Activated CD4-positive, alpha-beta memory T cell treated with anti-CD3 and anti-CD28 coated beads, Interleukin-2, amount 10 ng/mL, durations not matched to agents 7 days and 5 days (primary cell): ENCODE data around the gene NOL6. TPM values are rescaled to one million over a fixed set of nuclear protein-coding genes. Genes with fewer than 3 reads are reported as not detected.

ENCODE experiments used
- CTCF ChIA-PET: fragments of 350-600 bp; sonication (Branson Sonifier 250); formaldehyde crosslinking; loops from one replicate; lab custom pipeline; 2021; ENCODE audit warnings: antibody characterized with exemption, inconsistent platforms; lab: Charles Lee
- POLR2A ChIA-PET: fragments of 350-600 bp; sonication (Branson Sonifier 250); formaldehyde crosslinking; loops from one replicate; lab custom pipeline; 2021; ENCODE audit warnings: antibody characterized with exemption; lab: Charles Lee
- DNase-seq: peaks from one replicate; pipeline ENCODE4 v3.0.0-alpha.2; 2020
- H3K27ac Mint-ChIP-seq: one replicate; pipeline ENCODE4 v1.8.0; 2021; ENCODE audit warnings: mild to moderate bottlenecking, mixed read lengths
- H3K27me3 Mint-ChIP-seq: one replicate; pipeline ENCODE4 v1.8.0; 2021; ENCODE audit warnings: mixed read lengths
- H3K36me3 Mint-ChIP-seq: one replicate; pipeline ENCODE4 v1.8.0; 2021; ENCODE audit warnings: low read depth, mixed read lengths
- H3K4me1 Mint-ChIP-seq: one replicate; pipeline ENCODE4 v1.8.0; 2021; ENCODE audit warnings: mixed read lengths
- H3K4me3 Mint-ChIP-seq: one replicate; pipeline ENCODE4 v1.8.0; 2021; ENCODE audit warnings: mild to moderate bottlenecking, mixed read lengths
- H3K9me3 Mint-ChIP-seq: one replicate; pipeline ENCODE4 v1.8.0; 2021; ENCODE audit warnings: mixed read lengths
- total RNA-seq, 2 experiments: library from RNA; stranded (reverse); gene quantifications; one replicate each; pipeline ENCODE4 v1.2.3, GENCODE V29; 2021

The NOL6 gene
- total RNA-seq, 2 experiments from 2014 or later: 21.6 to 22.4 TPM

DNA sequence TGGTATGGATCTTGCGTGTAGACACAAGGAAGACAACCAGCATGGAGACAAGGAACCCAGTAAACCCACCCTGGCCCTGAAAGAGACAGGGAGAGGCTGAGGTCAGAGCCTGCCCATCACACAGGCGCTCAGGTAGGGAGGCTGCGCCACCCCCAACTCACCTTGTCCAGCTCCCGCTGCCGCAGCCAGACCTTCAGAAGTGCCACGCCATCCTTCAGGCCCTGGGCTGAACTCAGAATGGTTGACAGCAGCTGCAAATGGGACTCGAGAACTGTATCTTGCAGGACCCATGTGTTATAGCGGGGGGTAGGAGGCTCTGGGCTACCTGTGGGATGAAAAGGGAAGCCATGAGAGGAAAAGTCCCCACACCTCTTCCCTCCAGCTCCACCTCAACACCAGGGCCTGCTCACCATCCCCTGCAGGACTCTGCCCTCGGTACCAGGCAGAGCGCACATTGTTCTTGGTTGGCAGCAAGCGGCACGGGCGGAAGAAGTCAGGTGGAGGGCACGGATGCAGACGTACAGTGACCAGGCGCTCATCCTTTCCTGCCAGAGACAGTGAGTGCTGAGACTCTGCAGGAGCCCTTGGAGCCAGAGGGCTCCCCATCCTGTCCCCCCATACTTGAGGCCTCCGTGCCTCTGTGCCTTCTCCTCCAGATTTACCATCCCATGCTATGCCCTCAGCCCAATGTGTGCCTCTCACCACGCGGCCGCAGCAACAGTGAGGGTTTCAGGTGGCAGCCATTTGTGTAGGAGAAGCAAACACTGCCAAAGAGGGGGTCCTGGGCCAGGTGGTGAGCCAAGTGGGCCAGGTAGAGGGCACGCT, 4.7 kb downstream of the NOL6 start:
- no peak overlapping the region for H3K4me3 Mint-ChIP-seq
- no peaks in the 10 kb centered on the region for H3K27me3 Mint-ChIP-seq
- H3K27ac Mint-ChIP-seq: no peak overlapping the region
- POLR2A ChIA-PET: interaction anchor here (1.4 kb wide), 1 partner anchor 11 kb away, joined by 3 read pairs; no protein-coding TSS in a partner anchor
- H3K4me1 Mint-ChIP-seq: peaks cover 22% of the 10 kb centered on the region
- no peaks in the 10 kb centered on the region for H3K9me3 Mint-ChIP-seq
- no peak for DNase-seq
- CTCF ChIA-PET: interaction anchor here (0.7 to 8.2 kb wide), 4 partner anchors 17 to 94 kb away, joined by 3 to 189 read pairs (median 38); partner anchors contain the start of gene AQP3
- H3K36me3 Mint-ChIP-seq: peaks cover 52% of the 10 kb centered on the region

DNA sequence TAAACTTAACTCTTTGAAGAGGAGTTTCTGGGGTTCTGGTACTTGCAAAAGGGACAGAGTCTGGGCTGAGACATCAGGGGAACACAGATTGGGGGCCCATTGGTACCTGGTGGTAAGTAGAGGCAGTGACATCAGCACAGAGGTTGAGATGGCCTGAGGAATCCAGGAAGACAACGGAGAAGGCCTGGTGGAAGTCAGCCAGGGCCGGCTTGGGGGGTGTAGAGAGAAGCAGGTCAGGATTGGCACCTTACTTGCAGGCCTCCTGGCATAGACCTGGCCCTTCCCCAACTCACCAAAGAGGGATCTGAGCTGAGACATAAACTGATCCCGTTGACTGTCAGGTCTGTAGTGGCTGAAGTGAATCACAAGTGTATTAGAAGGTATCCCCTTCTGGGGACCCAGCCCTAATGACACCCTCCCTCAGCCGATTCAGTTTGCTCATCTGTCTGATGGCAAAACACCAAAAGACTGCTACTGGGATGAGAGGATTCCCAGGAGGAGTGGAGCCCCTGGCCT, 5.5 kb downstream of the NOL6 start:
- ChIA-PET CTCF (interaction anchor here (0.7 to 8.2 kb wide), 7 partner anchors 16 to 94 kb away, joined by 3 to 189 read pairs (median 4); partner anchors contain the start of gene AQP3), POLR2A (interaction anchor here (1.2 to 2.5 kb wide), 3 partner anchors 10 to 51 kb away, joined by 3 to 24 read pairs (median 4); partner anchors contain the start of gene AQP3)
- H3K4me3 Mint-ChIP-seq: no peak overlapping the region
- H3K27ac Mint-ChIP-seq: peak overlapping the region; percentile 3
- H3K36me3 Mint-ChIP-seq: peaks cover 53% of the 10 kb centered on the region
- DNase-seq: no peak
- H3K27me3 Mint-ChIP-seq: no peaks in the 10 kb centered on the region
- H3K9me3 Mint-ChIP-seq: no peaks in the 10 kb centered on the region
- H3K4me1 Mint-ChIP-seq: peaks cover 18% of the 10 kb centered on the region

DNA sequence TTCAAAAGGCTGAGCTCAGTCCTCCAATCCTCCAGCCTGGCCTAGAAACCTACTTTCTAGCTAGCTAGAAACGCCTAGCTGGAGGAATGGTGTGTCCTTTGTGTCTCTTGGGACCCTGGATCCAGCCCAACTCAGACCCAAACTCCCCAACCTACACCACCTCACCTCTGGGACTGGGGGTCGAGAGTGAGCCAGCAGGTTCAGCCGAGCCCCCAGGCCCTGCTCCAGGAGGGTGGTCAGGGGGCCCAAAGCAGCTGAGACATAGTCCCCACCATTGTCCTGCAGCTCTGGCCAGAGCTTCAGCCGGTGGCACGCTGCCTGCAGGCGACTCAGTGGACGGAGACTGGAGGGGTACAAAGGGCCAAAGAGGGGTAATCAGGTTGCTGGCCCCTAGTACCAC, 6.2 kb downstream of the NOL6 start:
- CTCF ChIA-PET: interaction anchor here (1.1 to 8.2 kb wide), 16 partner anchors 11 to 180 kb away, joined by 3 to 189 read pairs (median 5); partner anchors contain the start of genes AQP3 and AQP7
- no peaks in the 10 kb centered on the region for H3K9me3 Mint-ChIP-seq
- no peak for DNase-seq
- no peak overlapping the region for H3K4me3 Mint-ChIP-seq
- no peak overlapping the region for H3K27ac Mint-ChIP-seq
- H3K4me1 Mint-ChIP-seq: peaks cover 13% of the 10 kb centered on the region
- POLR2A ChIA-PET: interaction anchor here (1.0 to 2.5 kb wide), 7 partner anchors 11 to 93 kb away, joined by 3 to 24 read pairs (median 9); partner anchors contain the start of gene AQP3
- peaks cover 53% of the 10 kb centered on the region for H3K36me3 Mint-ChIP-seq
- no peaks in the 10 kb centered on the region for H3K27me3 Mint-ChIP-seq

DNA sequence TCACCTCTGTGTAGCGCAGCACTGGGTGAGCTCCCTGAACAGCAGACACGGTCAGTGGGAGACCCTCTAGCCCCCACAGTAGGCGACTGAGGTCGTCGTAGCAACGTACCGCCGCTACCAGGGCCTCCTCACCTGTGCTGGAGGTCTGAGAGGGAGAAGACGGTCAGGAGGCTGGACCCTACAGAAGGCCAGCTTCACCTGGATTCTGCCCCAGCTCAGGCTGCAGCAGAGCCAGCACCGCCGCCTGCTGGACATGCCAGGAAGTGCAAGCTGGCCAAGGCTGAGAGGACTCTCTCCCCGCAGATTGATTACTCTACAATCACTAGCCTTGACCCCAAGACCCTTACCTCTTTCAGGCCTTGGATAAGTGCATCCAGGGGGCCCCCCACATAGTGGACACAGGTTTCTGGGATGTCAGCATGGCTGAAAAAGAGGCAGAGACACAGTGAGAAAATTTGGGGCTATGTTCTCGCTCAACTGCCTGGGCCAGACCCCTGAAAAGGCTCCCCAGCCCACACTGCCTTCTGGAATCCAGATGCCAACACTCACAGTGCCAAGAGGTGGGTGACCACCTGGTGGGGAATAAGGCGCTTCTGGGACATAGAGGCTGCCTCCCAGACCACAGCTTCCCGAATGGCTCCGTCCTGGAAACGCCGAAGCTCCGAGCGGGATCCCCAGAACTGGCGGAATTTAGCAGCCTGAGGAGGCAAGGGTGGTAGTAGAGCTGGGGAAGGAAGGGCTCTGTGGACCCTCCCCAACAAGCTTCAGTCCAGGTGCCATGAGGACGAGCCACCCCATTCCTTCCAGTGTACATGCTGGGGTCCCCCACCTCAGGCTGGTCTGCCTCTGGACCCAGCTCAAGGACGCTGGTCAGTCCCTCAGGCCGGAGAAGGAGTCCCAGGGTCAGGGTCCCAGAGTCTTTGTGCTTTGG, 6.9 kb downstream of the NOL6 start:
- Mint-ChIP-seq H3K9me3 (no peaks in the 10 kb centered on the region), H3K27ac (no peak overlapping the region), H3K4me3 (no peak overlapping the region), H3K36me3 (peaks cover 56% of the 10 kb centered on the region), H3K27me3 (no peaks in the 10 kb centered on the region), H3K4me1 (peaks cover 9% of the 10 kb centered on the region)
- DNase-seq: peak; percentile 79
- POLR2A ChIA-PET: interaction anchor here (1.0 to 2.5 kb wide), 8 partner anchors 10 to 92 kb away, joined by 3 to 24 read pairs (median 10); partner anchors contain the start of gene AQP3
- CTCF ChIA-PET: interaction anchor here (1.0 to 8.2 kb wide), 27 partner anchors 9 to 180 kb away, joined by 3 to 189 read pairs (median 5); partner anchors contain the start of genes AQP3, AQP7 and NFX1

DNA sequence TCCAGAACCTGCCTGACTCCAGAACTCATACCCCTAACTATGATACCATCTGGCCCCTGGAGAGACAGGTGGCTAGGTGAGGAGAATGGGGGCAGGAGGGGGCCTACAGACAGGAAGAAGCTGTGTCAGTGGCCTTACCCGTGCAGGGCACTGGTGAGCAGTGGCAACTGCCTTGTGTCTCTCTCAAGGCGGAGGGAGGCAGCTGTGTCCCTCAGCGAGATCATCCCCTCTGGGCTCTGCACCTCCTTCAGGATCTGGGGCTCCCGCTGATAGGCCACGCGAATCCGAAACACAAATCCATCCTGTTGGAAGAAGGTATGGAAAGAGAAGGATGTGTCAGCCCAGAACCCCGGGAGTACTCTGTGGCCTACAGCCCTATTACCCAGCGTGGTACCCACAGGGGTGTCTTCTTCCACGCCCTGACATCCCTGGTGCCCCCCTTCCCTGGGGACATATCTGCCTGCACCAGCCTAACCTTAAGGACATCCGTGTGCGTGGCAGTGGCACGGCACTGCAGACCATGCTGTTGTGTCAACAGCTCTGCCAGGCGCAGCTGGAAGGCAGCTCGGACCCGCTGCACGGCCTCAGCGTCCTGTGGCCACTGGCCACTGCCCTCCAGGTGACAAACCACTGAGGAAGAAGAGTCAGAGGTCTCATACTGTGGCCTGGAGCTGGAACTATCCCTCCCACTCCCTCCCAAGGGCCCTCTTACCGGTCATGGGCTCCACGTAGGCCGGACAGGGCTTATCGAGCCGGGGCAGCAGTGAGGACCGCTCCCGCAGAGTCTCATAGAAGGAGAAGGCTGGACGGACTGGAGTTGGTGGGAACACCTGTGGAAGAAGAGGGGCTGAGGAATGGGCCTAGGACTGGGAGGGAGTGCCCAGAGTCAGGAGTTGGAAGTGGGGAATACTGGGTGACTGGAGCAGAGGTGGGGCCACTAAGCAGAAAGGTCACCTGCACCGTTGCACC, 7.8 kb downstream of the NOL6 start:
- CTCF ChIA-PET: interaction anchor here (1.0 to 8.2 kb wide), 25 partner anchors 8 to 179 kb away, joined by 3 to 189 read pairs (median 6); partner anchors contain the start of genes AQP3, AQP7, NFX1 and NOL6
- DNase-seq: no peak
- H3K27ac Mint-ChIP-seq: no peak overlapping the region

DNA sequence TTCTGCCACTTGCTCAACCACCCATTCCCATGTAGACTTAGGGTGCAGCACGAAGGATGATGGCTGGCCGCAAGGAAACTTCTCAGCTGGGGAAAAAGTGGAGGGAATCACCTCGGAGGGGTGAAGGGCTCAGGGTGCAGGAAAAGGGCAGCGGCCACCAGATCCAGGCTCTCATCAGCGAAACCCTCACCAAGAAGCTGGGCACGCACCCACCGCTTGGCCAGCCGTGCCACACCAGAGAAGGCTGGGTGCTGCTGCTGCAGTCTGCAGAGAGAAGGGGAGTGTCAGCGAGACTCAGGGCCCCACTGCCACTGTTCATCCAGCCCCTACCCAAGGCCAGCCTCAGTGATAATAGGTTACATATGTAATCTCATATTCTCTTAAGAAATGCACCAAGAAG, 8.6 kb downstream of the NOL6 start:
- DNase-seq: no peak
- Mint-ChIP-seq H3K4me3 (no peak overlapping the region), H3K27ac (no peak overlapping the region), H3K4me1 (peaks cover 6% of the 10 kb centered on the region), H3K36me3 (peaks cover 54% of the 10 kb centered on the region), H3K27me3 (no peaks in the 10 kb centered on the region), H3K9me3 (no peaks in the 10 kb centered on the region)
- POLR2A ChIA-PET: interaction anchor here (1.0 to 2.2 kb wide), 5 partner anchors 9 to 60 kb away, joined by 4 to 12 read pairs (median 7); partner anchors contain the start of genes AQP3 and NOL6
- CTCF ChIA-PET: interaction anchor here (0.7 to 8.2 kb wide), 8 partner anchors 9 to 142 kb away, joined by 3 to 189 read pairs (median 36); partner anchors contain the start of genes AQP3, AQP7 and NOL6

More for the DNA sequence above, 7.8 kb downstream of the NOL6 start:
- Mint-ChIP-seq H3K9me3 (no peaks in the 10 kb centered on the region), H3K4me1 (peaks cover 6% of the 10 kb centered on the region), H3K27me3 (no peaks in the 10 kb centered on the region), H3K36me3 (peaks cover 56% of the 10 kb centered on the region), H3K4me3 (no peak overlapping the region)
- POLR2A ChIA-PET: interaction anchor here (1.0 to 2.5 kb wide), 7 partner anchors 8 to 91 kb away, joined by 4 to 24 read pairs (median 10); partner anchors contain the start of genes AQP3 and NOL6

DNA sequence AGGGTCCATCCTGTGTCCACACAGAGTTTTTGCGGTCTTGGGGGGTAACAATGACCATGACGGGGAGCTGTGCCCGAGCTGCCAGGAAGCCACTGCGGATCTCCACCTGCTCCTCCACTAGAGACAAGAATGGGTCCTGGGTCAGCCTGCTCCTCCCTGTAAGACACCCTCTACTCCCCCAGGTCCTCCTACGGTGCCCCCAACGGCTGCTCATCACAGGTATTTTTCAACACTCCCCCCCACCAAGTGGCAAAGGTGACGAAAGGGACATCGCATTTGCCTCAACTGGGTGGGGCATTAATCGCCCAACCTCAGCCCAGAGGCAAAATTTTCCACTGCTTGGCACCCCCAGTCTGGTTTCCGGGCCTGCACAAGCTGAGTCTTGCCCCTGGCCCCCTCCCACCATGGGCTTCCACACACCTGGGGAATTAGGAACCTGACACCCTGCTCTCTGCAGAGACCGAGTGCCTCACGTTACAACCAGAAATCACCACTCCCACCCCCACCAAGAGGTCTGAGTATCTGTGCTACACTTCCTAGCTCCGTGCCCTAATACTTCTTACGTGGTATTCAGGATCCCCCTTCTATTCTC, 9.6 kb downstream of the NOL6 start:
- no peaks in the 10 kb centered on the region for H3K27me3 Mint-ChIP-seq
- CTCF ChIA-PET: interaction anchor here (0.7 to 8.2 kb wide), 9 partner anchors 10 to 141 kb away, joined by 3 to 189 read pairs (median 8); partner anchors contain the start of genes AQP3, AQP7 and NOL6
- no peak for DNase-seq

DNA sequence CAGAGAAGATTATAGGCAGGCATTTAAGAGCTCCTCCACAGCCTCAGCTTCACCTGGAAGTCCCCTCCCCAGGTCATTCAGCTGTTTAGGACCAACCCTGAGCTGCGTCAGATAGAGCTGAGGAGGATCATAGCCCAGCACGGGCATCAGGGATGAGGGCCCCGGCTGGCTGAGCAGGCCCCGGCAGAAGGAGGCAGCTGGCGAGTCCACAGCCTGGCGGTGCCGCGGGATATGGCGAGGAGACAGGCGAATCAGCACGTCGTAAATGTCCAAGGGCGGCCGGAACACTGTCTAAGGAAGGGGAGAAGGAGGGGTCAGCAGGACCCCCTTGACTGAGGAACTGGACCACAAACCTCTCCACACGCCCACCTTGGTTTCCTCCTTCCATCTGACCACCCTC, 10.6 kb downstream of the NOL6 start:
- Mint-ChIP-seq H3K27me3 (no peaks in the 10 kb centered on the region), H3K4me3 (no peak overlapping the region), H3K27ac (no peak overlapping the region), H3K36me3 (peaks cover 46% of the 10 kb centered on the region), H3K9me3 (no peaks in the 10 kb centered on the region), H3K4me1 (peaks cover 18% of the 10 kb centered on the region)
- DNase-seq: no peak
- ChIA-PET POLR2A (interaction anchor here (0.9 to 6.9 kb wide), 5 partner anchors 9 to 47 kb away, joined by 3 to 40 read pairs (median 5); partner anchors contain the start of genes AQP3 and NOL6), CTCF (interaction anchor here (0.9 to 8.2 kb wide), 5 partner anchors 11 to 88 kb away, joined by 3 to 189 read pairs (median 35); partner anchors contain the start of genes AQP3 and NOL6)

More for the DNA sequence above, 9.6 kb downstream of the NOL6 start:
- peaks cover 9% of the 10 kb centered on the region for H3K4me1 Mint-ChIP-seq
- peaks cover 49% of the 10 kb centered on the region for H3K36me3 Mint-ChIP-seq
- no peak overlapping the region for H3K27ac Mint-ChIP-seq
- H3K9me3 Mint-ChIP-seq: no peaks in the 10 kb centered on the region
- POLR2A ChIA-PET: interaction anchor here (1.2 to 6.9 kb wide), 5 partner anchors 8 to 17 kb away, joined by 3 to 40 read pairs (median 7); partner anchors contain the start of genes AQP3 and NOL6
- no peak overlapping the region for H3K4me3 Mint-ChIP-seq

DNA sequence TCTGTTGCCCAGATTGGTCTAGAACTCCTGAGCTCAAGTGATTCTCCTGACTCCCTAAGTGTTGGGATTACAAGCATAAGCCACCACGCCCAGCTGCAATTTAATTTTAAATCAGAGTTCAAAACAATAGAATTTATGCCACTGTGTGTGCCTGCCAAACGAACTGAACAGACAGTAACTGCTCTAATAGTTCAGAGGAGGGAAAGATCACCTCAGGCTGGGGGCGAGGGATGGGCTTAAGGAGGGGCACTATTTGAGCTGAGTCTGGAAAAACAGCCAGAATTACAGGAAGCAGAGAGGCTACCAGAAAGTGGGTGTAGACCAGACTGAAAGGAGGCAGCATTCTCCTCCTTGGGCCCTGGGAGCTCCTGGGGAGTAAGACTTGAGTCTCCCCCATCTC, 12.2 kb downstream of the NOL6 start:
- CTCF ChIA-PET: interaction anchor here (2.7 to 8.2 kb wide), 3 partner anchors 9 to 46 kb away, joined by 8 to 189 read pairs (median 35); partner anchors contain the start of genes AQP3 and NOL6
- H3K4me1 Mint-ChIP-seq: peaks cover 31% of the 10 kb centered on the region
- peak overlapping the region; percentile 24 for H3K27ac Mint-ChIP-seq
- peaks cover 36% of the 10 kb centered on the region for H3K36me3 Mint-ChIP-seq
- H3K4me3 Mint-ChIP-seq: no peak overlapping the region
- no peaks in the 10 kb centered on the region for H3K9me3 Mint-ChIP-seq
- POLR2A ChIA-PET: interaction anchor here (1.2 to 6.9 kb wide), 4 partner anchors 11 to 44 kb away, joined by 3 to 40 read pairs (median 8); partner anchors contain the start of genes AQP3 and NOL6
- no peaks in the 10 kb centered on the region for H3K27me3 Mint-ChIP-seq
- no peak for DNase-seq

DNA sequence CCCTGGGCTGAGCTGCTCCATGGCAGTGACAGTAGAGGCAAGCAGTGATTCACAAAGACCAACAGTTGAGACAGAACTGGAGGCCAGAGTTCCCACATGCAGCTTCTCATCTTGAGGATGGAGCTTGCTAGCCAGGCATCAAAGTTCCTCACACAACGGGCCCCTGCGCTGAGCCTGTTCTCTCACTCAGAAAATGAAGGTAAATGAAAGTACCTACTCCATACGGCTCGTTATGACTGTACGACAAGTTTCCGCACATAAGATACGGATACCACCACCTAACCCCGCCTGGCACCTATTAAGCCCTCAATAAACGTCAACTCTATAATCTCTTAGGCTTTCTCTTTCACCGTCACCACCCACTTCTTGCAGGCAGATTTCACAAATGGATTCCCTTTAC, 12.9 kb downstream of the NOL6 start:
- peak overlapping the region; percentile 19 for H3K27ac Mint-ChIP-seq
- no peaks in the 10 kb centered on the region for H3K9me3 Mint-ChIP-seq
- no peaks in the 10 kb centered on the region for H3K27me3 Mint-ChIP-seq
- no peak for DNase-seq
- POLR2A ChIA-PET: interaction anchor here (1.2 to 6.9 kb wide), 4 partner anchors 11 to 44 kb away, joined by 3 to 40 read pairs (median 8); partner anchors contain the start of genes AQP3 and NOL6
- H3K36me3 Mint-ChIP-seq: peaks cover 29% of the 10 kb centered on the region
- no peak overlapping the region for H3K4me3 Mint-ChIP-seq
- peaks cover 37% of the 10 kb centered on the region for H3K4me1 Mint-ChIP-seq
- CTCF ChIA-PET: interaction anchor here (0.7 to 8.2 kb wide), 4 partner anchors 9 to 45 kb away, joined by 4 to 189 read pairs (median 22); partner anchors contain the start of genes AQP3 and NOL6
